ENCODE results near the gene ICA1. TPM values are rescaled to one million over a fixed set of nuclear protein-coding genes. Genes with fewer than 3 reads are reported as not detected.
"Not testable (repeated sequence)": the region's sequence is repeated elsewhere in the genome, so short reads cannot be mapped to it uniquely, and the experiment has no call there.

ICA1 gene
- total RNA-seq, 4 donors from 2014 or later = 21.0 to 43.3 (median 26.6) TPM

- WGBS, 2 donors = 58 to 59% methylated on average over 4 of the region's 4 CpGs
- H3K27ac ChIP-seq = no peak overlapping the region
- H3K4me1 ChIP-seq = peaks cover 0 to 9% of the 10 kb centered on the region in 2 donors
- no peaks in the 10 kb centered on the region for H3K36me3 ChIP-seq
- no peak for DNase-seq
- TF ChIP-seq POLR2A (IDR thresholded peaks at IDR 0.05) = no peak
- TF ChIP-seq, protein P1, sequence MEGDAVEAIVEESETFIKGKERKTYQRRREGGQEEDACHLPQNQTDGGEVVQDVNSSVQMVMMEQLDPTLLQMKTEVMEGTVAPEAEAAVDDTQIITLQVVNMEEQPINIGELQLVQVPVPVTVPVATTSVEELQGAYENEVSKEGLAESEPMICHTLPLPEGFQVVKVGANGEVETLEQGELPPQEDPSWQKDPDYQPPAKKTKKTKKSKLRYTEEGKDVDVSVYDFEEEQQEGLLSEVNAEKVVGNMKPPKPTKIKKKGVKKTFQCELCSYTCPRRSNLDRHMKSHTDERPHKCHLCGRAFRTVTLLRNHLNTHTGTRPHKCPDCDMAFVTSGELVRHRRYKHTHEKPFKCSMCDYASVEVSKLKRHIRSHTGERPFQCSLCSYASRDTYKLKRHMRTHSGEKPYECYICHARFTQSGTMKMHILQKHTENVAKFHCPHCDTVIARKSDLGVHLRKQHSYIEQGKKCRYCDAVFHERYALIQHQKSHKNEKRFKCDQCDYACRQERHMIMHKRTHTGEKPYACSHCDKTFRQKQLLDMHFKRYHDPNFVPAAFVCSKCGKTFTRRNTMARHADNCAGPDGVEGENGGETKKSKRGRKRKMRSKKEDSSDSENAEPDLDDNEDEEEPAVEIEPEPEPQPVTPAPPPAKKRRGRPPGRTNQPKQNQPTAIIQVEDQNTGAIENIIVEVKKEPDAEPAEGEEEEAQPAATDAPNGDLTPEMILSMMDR (IDR thresholded peaks at IDR 0.05) = no peak
- intact Hi-C loops (cut with DNase I) = no loop called here
- no peaks in the 10 kb centered on the region for H3K9me3 ChIP-seq
- H3K4me3 ChIP-seq (replicated peaks in 1 of 3) = no peak overlapping the region
- H3K27me3 ChIP-seq = no peaks in the 10 kb centered on the region
These were observed 156.4 kb downstream of the ICA1 start for GRCh38 chr7:8105449-8106095.

DNA sequence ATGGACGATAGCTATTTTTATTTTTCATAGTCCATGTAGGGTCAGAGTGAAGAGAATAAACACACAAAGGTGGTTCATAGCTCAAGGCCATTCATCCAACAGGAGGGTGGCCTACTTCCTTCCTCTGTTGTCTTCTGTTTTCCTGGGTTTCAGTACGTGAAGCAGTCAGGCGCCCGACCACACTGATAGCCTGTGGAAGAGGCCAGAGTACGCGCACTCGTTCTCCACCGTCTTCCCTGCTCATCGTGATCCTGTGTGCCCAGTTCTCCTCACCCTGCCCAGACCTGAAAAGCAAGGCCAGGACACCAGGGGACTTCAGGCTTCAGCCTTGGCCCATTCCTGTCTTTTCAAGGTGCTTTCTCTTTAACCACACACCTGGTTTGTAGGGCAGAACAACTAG lies 158.7 kb downstream of the ICA1 start:
- Histone ChIP-seq H3K27me3 (no peaks in the 10 kb centered on the region), H3K9me3 (no peaks in the 10 kb centered on the region), H3K4me3 (replicated peaks in 1 of 3) (no peak overlapping the region), H3K27ac (no peak overlapping the region), H3K36me3 (no peaks in the 10 kb centered on the region), H3K4me1 (peaks cover 0 to 9% of the 10 kb centered on the region in 2 donors)
- no peak for TF ChIP-seq POLR2A (IDR thresholded peaks at IDR 0.05)
- TF ChIP-seq, protein P1 (IDR thresholded peaks at IDR 0.05) = no peak
- intact Hi-C loops (cut with DNase I) = no loop called here
- 79 to 86% methylated on average over 9 of the region's 9 CpGs for WGBS, 2 donors
- DNase-seq = no peak

DNA sequence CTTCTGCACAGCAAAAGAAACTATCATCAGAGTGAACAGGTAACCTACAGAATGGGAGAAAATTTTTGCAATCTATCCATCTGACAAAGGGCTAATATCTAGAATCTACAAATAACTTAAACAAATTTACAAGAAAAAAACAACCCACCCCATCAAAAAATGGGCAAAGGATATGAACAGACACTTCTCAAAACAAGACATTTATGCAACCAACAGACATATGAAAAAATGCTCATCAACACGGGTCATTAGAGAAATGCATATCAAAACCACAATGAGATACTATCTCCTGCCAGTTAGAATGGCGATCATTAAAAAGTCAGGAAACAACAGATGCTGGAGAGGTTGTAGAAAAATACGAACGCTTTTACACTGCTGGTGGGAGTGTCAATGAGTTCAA lies 160.7 kb downstream of the ICA1 start:
- DNase-seq; H3K27me3 ChIP-seq; intact Hi-C loops (cut with DNase I); H3K9me3 ChIP-seq; H3K4me3 ChIP-seq (replicated peaks in 1 of 3); H3K27ac ChIP-seq; H3K36me3 ChIP-seq; H3K4me1 ChIP-seq: not testable (repeated sequence)
- 93% methylated on average over 4 of the region's 4 CpGs for WGBS, 2 donors

DNA sequence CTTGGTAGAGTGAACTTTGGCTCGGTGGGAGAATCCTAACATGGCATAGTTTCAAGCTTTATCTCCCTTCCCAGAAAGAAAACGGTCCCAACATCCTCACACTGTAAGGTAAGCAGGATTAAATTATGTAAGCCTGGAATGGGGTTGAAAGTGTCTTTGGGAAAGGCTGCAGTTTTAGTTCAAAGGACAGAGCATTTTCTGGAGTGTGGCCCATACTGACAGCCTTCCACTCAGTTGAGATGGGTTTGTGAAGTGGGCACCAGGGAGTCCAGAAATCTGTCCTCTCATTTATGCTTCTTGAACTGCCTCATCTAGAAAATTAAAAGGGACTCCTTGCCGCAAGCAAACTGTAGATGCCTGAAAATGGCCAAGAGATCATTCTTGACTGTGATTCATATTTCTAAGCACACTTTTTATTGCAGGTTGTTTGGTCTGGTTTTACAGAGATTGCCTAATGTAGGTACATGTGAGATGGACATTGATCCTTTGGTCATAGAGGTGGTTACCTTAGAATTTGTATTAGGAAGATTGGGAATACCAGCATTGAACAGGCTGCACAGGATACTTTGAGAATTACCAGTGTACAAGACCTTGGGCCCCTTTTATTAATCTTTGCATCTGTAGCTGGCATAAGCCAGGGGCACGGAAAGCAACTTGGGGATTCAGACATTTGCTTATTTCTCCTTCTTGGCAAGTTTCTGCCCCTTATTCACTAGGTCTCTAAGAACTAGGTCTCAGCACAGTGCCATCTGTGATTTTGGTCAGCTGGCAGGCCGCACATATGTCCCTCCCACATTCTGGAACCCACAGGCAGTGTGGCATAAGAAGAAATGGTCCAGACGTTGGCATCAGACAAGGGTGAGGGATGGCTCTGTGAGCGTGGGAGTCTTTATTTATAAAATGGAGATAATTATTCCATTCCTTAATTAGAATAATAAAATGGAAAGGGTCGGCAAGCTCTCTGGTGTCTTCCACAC lies 167.5 kb downstream of the ICA1 start:
- intact Hi-C loops (cut with DNase I) = no loop called here
- H3K9me3 ChIP-seq = no peaks in the 10 kb centered on the region
- H3K36me3 ChIP-seq = no peaks in the 10 kb centered on the region
- H3K27me3 ChIP-seq = no peaks in the 10 kb centered on the region
- TF ChIP-seq POLR2A (IDR thresholded peaks at IDR 0.05) = no peak
- TF ChIP-seq, protein P1 (IDR thresholded peaks at IDR 0.05) = no peak
- no peak overlapping the region for H3K4me3 ChIP-seq (replicated peaks in 1 of 3)
- no peak for DNase-seq
- peaks cover 0 to 3% of the 10 kb centered on the region in 2 donors for H3K4me1 ChIP-seq
- WGBS, 2 donors = 93% methylated on average over 8 of the region's 8 CpGs
- H3K27ac ChIP-seq = no peak overlapping the region

DNA sequence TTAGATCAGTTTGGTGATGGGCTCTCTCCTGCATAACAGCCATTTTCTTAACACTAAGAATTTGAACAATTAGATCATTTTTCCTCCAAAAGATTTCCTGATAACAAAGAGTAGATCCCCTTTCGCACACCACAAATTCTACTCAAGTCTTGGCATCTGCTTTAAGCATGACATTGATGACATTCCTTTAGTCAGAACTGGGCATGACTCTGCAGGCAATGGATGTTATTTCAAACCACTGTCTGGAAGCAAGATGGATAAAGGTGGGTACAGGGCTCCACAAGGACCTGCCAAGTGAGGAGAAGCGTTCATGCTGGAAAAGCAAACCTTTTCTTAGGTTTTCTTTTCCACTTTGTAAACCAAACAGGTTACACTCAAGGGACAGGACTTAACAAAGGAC lies 169.8 kb downstream of the ICA1 start:
- H3K4me1 ChIP-seq = peaks cover 0 to 3% of the 10 kb centered on the region in 2 donors
- H3K4me3 ChIP-seq (replicated peaks in 1 of 3) = no peak overlapping the region
- no peak for DNase-seq
- no peak overlapping the region for H3K27ac ChIP-seq
- 41 to 57% methylated on average over 2 of the region's 2 CpGs for WGBS, 2 donors
- no peak for TF ChIP-seq POLR2A (IDR thresholded peaks at IDR 0.05)
- no peaks in the 10 kb centered on the region for H3K36me3 ChIP-seq
- no peaks in the 10 kb centered on the region for H3K27me3 ChIP-seq
- H3K9me3 ChIP-seq = no peaks in the 10 kb centered on the region
- intact Hi-C loops (cut with DNase I) = no loop called here

Data from thyroid gland (tissue), 4 donors.